GM18519 (cell line): ENCODE results near the gene PPIA.
A peak's percentile ranks its signal among the peaks of the same experiment; 100 is the strongest.

ENCODE experiments used
- ATAC-seq: cut with Tn5 transposase; IDR thresholded peaks from one replicate; pipeline ENCODE4 v1.9.1; 2021; ENCODE audit warnings: mild to moderate bottlenecking, moderate library complexity; ENCODE audit not compliant: unreplicated experiment, low FRiP score

The PPIA gene

GRCh38 chr7:44796504-44797328, at the start of gene PPIA:
PPIA (plus strand) TSS chr7:44796681; CDS start chr7:44796725, 44 bp downstream.
- peak; percentile 87 for ATAC-seq

GRCh38 chr7:44748045-44748947, 48.2 kb upstream of the PPIA start, which contains the start of gene ZMIZ2:
ZMIZ2 (plus strand) TSS chr7:44748847; CDS start chr7:44756250, 7,403 bp downstream.
- peak; percentile 58 for ATAC-seq

GRCh38 chr7:44748948-44749731, 47.3 kb upstream of the PPIA start:
- no peak for ATAC-seq

GRCh38 chr7:44749992-44750391, 46.5 kb upstream of the PPIA start:
- no peak for ATAC-seq

- no peak for ATAC-seq
Measured at GRCh38 chr7:44750424-44750823, 46.1 kb upstream of the PPIA start.

- ATAC-seq, result peak; percentile 44
Measured at GRCh38 chr7:44750921-44751571, 45.4 kb upstream of the PPIA start.

- ATAC-seq, result no peak
Measured at GRCh38 chr7:44752822-44753221, 43.7 kb upstream of the PPIA start.

- no peak for ATAC-seq
Measured at GRCh38 chr7:44754802-44755697, 41.4 kb upstream of the PPIA start.

- no peak for ATAC-seq
Measured at GRCh38 chr7:44755698-44756627, 40.5 kb upstream of the PPIA start.

GRCh38 chr7:44756904-44757303, 39.6 kb upstream of the PPIA start:
- ATAC-seq, result no peak

GRCh38 chr7:44757311-44757710, 39.2 kb upstream of the PPIA start:
- ATAC-seq, result no peak

GRCh38 chr7:44757739-44758138, 38.7 kb upstream of the PPIA start:
- no peak for ATAC-seq

GRCh38 chr7:44759246-44759645, 37.2 kb upstream of the PPIA start:
- no peak for ATAC-seq

- ATAC-seq, result no peak
Measured at GRCh38 chr7:44760034-44760580, 36.4 kb upstream of the PPIA start.

- ATAC-seq, result no peak
Measured at GRCh38 chr7:44761207-44762161, 35.0 kb upstream of the PPIA start.

GRCh38 chr7:44762300-44762699, 34.2 kb upstream of the PPIA start:
- ATAC-seq, result no peak
